K562 (cell line): ENCODE measurements around the gene KRT31. TPM values are rescaled to one million over a fixed set of nuclear protein-coding genes. Genes with fewer than 3 reads are reported as not detected.

Source experiments
- ATAC-seq: fragments of 200-7000 bp; cut with Tn5 transposase; 3 replicates; pipeline ENCODE4 v1.9.1; 2020; ENCODE audit warnings: moderate library complexity
- BruUV-seq: library from RNA; stranded (reverse); fragments of 400-500 nt; replicated peaks from 2 replicates; lab custom pipeline; 2021; lab: Mats Ljungman, UMichigan
- CTCF ChIA-PET: fragments of 300-600 bp; formaldehyde crosslinking; extraction: SDS; loops from one replicate; lab custom pipeline; 2021; ENCODE audit warnings: low intra/inter-chr PET ratio; lab: Yijun Ruan, JAX
- POLR2A ChIA-PET: fragments of 300-600, 350-650 bp; sonication (Branson Sonifier 250); formaldehyde crosslinking; extraction: SDS; loops from one replicate; lab custom pipeline; 2021; ENCODE audit warnings: antibody characterized with exemption, inconsistent platforms; lab: Yijun Ruan, JAX
- DNase-seq, 4 experiments: peaks; one replicate each; pipeline versions ENCODE4 v3.0.0 to v3.0.0-alpha.2; 2011 to 2018; ENCODE audit warnings: low spot score in 3 of 4, mixed read lengths in 3 of 4; ENCODE audit errors: extremely low read depth in 1 of 4
- FAIRE-seq: peaks from 2 replicates; lab custom pipeline; 2011; peaks lifted over from hg19 to GRCh38; lab: Jason Lieb, UNC
- H2AFZ ChIP-seq: 2 replicates; pipeline ENCODE4 v1.6.0; 2011; ENCODE audit warnings: low read depth, low read length, control low read depth, inconsistent platforms
- H3K27ac ChIP-seq: fragments of 200-600 bp; 3 replicates; pipeline ENCODE4 v1.8.0; 2011; ENCODE audit warnings: low read depth, mild to moderate bottlenecking, control low read depth, inconsistent platforms, low read length, moderate library complexity, mixed read lengths; ENCODE audit errors: extremely low read depth
- H3K27me3 ChIP-seq, 2 experiments: fragments of 300-600 bp in 1 of 2; 2 replicates in 1 of 2; 3 replicates in 1 of 2; pipeline versions ENCODE4 v1.6.0 to v1.8.0; 2011; ENCODE audit warnings: inconsistent platforms in 2 of 2, low read length in 2 of 2, mild to moderate bottlenecking in 1 of 2, mixed read lengths in 1 of 2, moderate library complexity in 1 of 2; ENCODE audit not compliant: control insufficient read depth in 2 of 2, insufficient read depth in 2 of 2
- H3K36me3 ChIP-seq: fragments of 300-600 bp; 3 replicates; pipeline ENCODE4 v1.8.0; 2011; ENCODE audit warnings: mild to moderate bottlenecking, low read length, inconsistent platforms; ENCODE audit not compliant: control insufficient read depth, insufficient read depth
- H3K4me1 ChIP-seq, 2 experiments: fragments of 200-600 bp in 1 of 2; replicated peaks in 1 of 2; 2 replicates in 1 of 2; 3 replicates in 1 of 2; pipeline versions ENCODE4 v1.5.1 to v1.8.0; 2011; ENCODE audit warnings: inconsistent platforms in 2 of 2, low read length in 2 of 2, mild to moderate bottlenecking in 1 of 2, mixed read lengths in 1 of 2, moderate library complexity in 1 of 2; ENCODE audit not compliant: control insufficient read depth in 2 of 2, insufficient read depth in 2 of 2
- H3K4me2 ChIP-seq: 2 replicates; pipeline ENCODE4 v1.6.1; 2011; ENCODE audit warnings: low read length, control low read depth, inconsistent platforms, mixed read lengths; ENCODE audit not compliant: insufficient read depth
- H3K4me3 ChIP-seq: fragments of 200-600 bp; sonication (generic), shearing (Covaris generic); 2 replicates; pipeline ENCODE4 v1.5.1; 2016; ENCODE audit warnings: control low read depth, inconsistent platforms
- H3K79me2 ChIP-seq: fragments of 200-600 bp; 3 replicates; pipeline ENCODE4 v1.8.0; 2011; ENCODE audit warnings: low read length, inconsistent platforms; ENCODE audit not compliant: control insufficient read depth, insufficient read depth
- H3K9ac ChIP-seq, 2 experiments: 2 replicates each; pipeline versions ENCODE4 v1.6.0 to v1.6.1; 2011; ENCODE audit warnings: low read depth in 2 of 2, low read length in 2 of 2, control low read depth in 1 of 2, inconsistent platforms in 1 of 2, mild to moderate bottlenecking in 1 of 2, mixed read lengths in 1 of 2; ENCODE audit not compliant: insufficient read depth in 1 of 2
- H3K9me1 ChIP-seq: one replicate; pipeline ENCODE4 v1.6.0; 2011; ENCODE audit warnings: inconsistent platforms, mild to moderate bottlenecking, low read length, moderate library complexity; ENCODE audit not compliant: control insufficient read depth, insufficient read depth
- H3K9me3 ChIP-seq: replicated peaks from 2 replicates; pipeline ENCODE4 v1.5.1; 2011; ENCODE audit warnings: low read depth, low read length, inconsistent platforms; ENCODE audit not compliant: control insufficient read depth, insufficient read depth
- H4K20me1 ChIP-seq: replicated peaks from 2 replicates; pipeline ENCODE4 v1.6.1; 2011; ENCODE audit warnings: low read length, inconsistent platforms, mixed read lengths; ENCODE audit not compliant: control insufficient read depth, insufficient read depth
- DEAF1 ChIP-seq: fragments of 450-650 bp; formaldehyde crosslinking; IDR thresholded peaks from 2 replicates; pipeline ENCODE4 v1.4.0; 2020; ENCODE audit warnings: mild to moderate bottlenecking, moderate library complexity
- HDAC8 ChIP-seq: fragments of 450-650 bp; IDR thresholded peaks from 2 replicates; pipeline ENCODE4 v1.6.1; 2016; ENCODE audit warnings: mild to moderate bottlenecking, missing genetic modification characterization, moderate library complexity, missing compliant biosample characterization
- HIVEP1 ChIP-seq: fragments of 250-450 bp; sonication (Bioruptor Pico); IDR thresholded peaks from 2 replicates; pipeline ENCODE4 v1.4.0; 2020; ENCODE audit warnings: mild to moderate bottlenecking
- STAG1 ChIP-seq: sonication (generic); formaldehyde crosslinking; IDR thresholded peaks from 2 replicates; pipeline ENCODE4 v1.5.0; 2020; ENCODE audit warnings: missing genetic modification reagents, borderline replicate concordance
- TCF7L2 ChIP-seq: fragments of 150-350 bp; IDR thresholded peaks from 2 replicates; pipeline ENCODE4 v1.6.1; 2016; ENCODE audit warnings: low read depth, mild to moderate bottlenecking, low read length, moderate library complexity
- XRCC5 ChIP-seq: fragments of 200-400 bp; formaldehyde crosslinking; IDR thresholded peaks from 2 replicates; pipeline ENCODE4 v1.6.1; 2017; ENCODE audit warnings: low read depth, mild to moderate bottlenecking, low read length
- ZBTB8A ChIP-seq: fragments of 450-650 bp; IDR thresholded peaks from 2 replicates; pipeline ENCODE4 v1.6.1; 2018; ENCODE audit warnings: mild to moderate bottlenecking, moderate library complexity; ENCODE audit not compliant: partially characterized antibody
- ZHX1 ChIP-seq: fragments of 150-350 bp; conservative IDR thresholded peaks from 2 replicates; pipeline ENCODE4 v1.6.1; 2014; ENCODE audit warnings: low read length
- ZNF277 ChIP-seq: fragments of 250-450 bp; sonication (Bioruptor Pico); IDR thresholded peaks from 2 replicates; pipeline ENCODE4 v1.8.0; 2022; ENCODE audit warnings: inconsistent platforms, mild to moderate bottlenecking, moderate library complexity, borderline replicate concordance
- ZNF354B ChIP-seq: fragments of 250-450 bp; sonication (Bioruptor Pico); IDR thresholded peaks from 2 replicates; pipeline ENCODE4 v1.4.0; 2020
- WGBS: fragments of 100-300 bp; shearing (Covaris generic); methylation state at CpG from one replicate; pipeline ENCODE4 v1.1.6; 2016; ENCODE audit warnings: low coverage, mixed read lengths; ENCODE audit not compliant: insufficient coverage; ENCODE audit errors: missing lambda C conversion rate; 5-methylcytosine and 5-hydroxymethylcytosine counted together
- in situ Hi-C: fragments of 300-500 bp; cut with MboI; formaldehyde crosslinking; loops from 4 replicates; pipeline ENCODE4 v1.15.0; 2018; ENCODE audit warnings: inconsistent platforms, mixed read lengths
- intact Hi-C: fragments of 100-400 bp; cut with micrococcal nuclease; formaldehyde crosslinking; loops from 2 replicates; pipeline ENCODE4 v1.14.2; 2022
- polyA plus RNA-seq, 8 experiments: library from polyadenylated mRNA; depleted of rRNA in 4 of 8; stranded (reverse) in 5 of 8; unstranded in 3 of 8; fragments of >200 nt; fragmentation: Nextera tagmentation in 2 of 8; fragmentation: Illumina TruSeq in 1 of 8; extraction: Ambion mirVana in 2 of 8; extraction: Trizol in 1 of 8; gene quantifications; 2 replicates each; pipeline versions ENCODE4 v1.2.1 to v1.2.3, GENCODE V29; 2011 to 2014; ENCODE audit warnings: inconsistent platforms in 1 of 8, missing spikeins in 1 of 8
- total RNA-seq, 7 experiments: library from RNA; depleted of rRNA in 6 of 7; stranded (reverse); fragments of >200 nt in 6 of 7; fragmentation: Illumina TruSeq in 2 of 7; extraction: Trizol in 2 of 7; gene quantifications; 2 replicates each; pipeline versions ENCODE4 v1.2.1 to v1.2.3, GENCODE V29; 2011 to 2021; ENCODE audit warnings: low replicate concordance in 1 of 7

Gene KRT31
- total and polyA plus RNA-seq, 9 of the 15 experiments (the other 6 are each of a cell fraction or from before 2014, with no cell fraction given) = not detected

GRCh38 chr17:41420134-41420533, 22.7 kb upstream of the KRT31 start:
- Histone ChIP-seq H4K20me1 (no peaks in the 10 kb centered on the region; the same call in 1 of the 2 replicates), H3K27me3 (peaks cover 33 to 65% of the 10 kb centered on the region in 2 experiments; a peak in 4 of 5 replicates), H3K4me3 (no peak overlapping the region), H3K4me1 (no peaks in the 10 kb centered on the region), H3K79me2 (no peaks in the 10 kb centered on the region), H2AFZ (no peak overlapping the region), H3K36me3 (no peaks in the 10 kb centered on the region), H3K9me3 (no peaks in the 10 kb centered on the region), H3K9me1 (no peaks in the 10 kb centered on the region), H3K4me2 (no peak overlapping the region), H3K27ac (no peak overlapping the region), H3K9ac (no peak overlapping the region)
- intact Hi-C loops = no loop called here
- DNase-seq (no peak), ATAC-seq (no peak), FAIRE-seq (no peak)
- WGBS = 0% methylated on average over 4 of the region's 4 CpGs
- BruUV-seq = no TSS peak
- in situ Hi-C loops = no loop called here
- ChIA-PET CTCF (no interaction called here), POLR2A (no interaction called here)
- no peak for TF ChIP-seq DEAF1 (CRISPR knock-in tag)
- TF ChIP-seq ZNF354B = no peak

GRCh38 chr17:41419716-41420115, 22.3 kb upstream of the KRT31 start:
- Histone ChIP-seq H3K9me1 (no peaks in the 10 kb centered on the region), H3K4me3 (no peak overlapping the region), H3K4me1 (no peaks in the 10 kb centered on the region), H3K27me3 (peaks cover 33 to 63% of the 10 kb centered on the region in 2 experiments; a peak in 4 of 5 replicates), H4K20me1 (no peaks in the 10 kb centered on the region; the same call in 1 of the 2 replicates), H3K27ac (no peak overlapping the region), H3K9ac (no peak overlapping the region), H3K36me3 (no peaks in the 10 kb centered on the region), H3K4me2 (no peak overlapping the region), H3K79me2 (no peaks in the 10 kb centered on the region)
- in situ Hi-C loops = no loop called here
- BruUV-seq = no TSS peak
- 2% methylated on average over 4 of the region's 4 CpGs for WGBS
- ATAC-seq (no peak), DNase-seq (no peak), FAIRE-seq (no peak)
- POLR2A ChIA-PET = no interaction called here
- no peak for TF ChIP-seq HIVEP1 (CRISPR knock-in tag)
- no peak for TF ChIP-seq TCF7L2
- TF ChIP-seq HDAC8 (tag) = no peak
- TF ChIP-seq ZBTB8A = no peak
- TF ChIP-seq ZNF277 (CRISPR knock-in tag) = no peak
- no peak for TF ChIP-seq ZHX1
- TF ChIP-seq STAG1 (CRISPR knock-in tag) = no peak
- TF ChIP-seq XRCC5 = no peak
- TF ChIP-seq, all 486 proteins: peak for 0
- no peak overlapping the region for H2AFZ ChIP-seq
- intact Hi-C loops = no loop called here
- CTCF ChIA-PET = no interaction called here
- no peaks in the 10 kb centered on the region for H3K9me3 ChIP-seq
